Stomach (tissue), 9 donors: ENCODE measurements around the gene RASSF6. TPM values are rescaled to one million over a fixed set of nuclear protein-coding genes. Genes with fewer than 3 reads are reported as not detected.
A peak's percentile ranks its signal among the peaks of the same experiment; 100 is the strongest.

Source experiments
- DNase-seq, 2 donors: peaks; one replicate each; pipeline versions ENCODE4 v3.0.0 to v3.0.0-alpha.2; 2013 to 2019
- H3K27ac ChIP-seq, 5 donors: fragments of 200-600 bp in 4 of 5; sonication (generic) in 4 of 5; one replicate each; pipeline ENCODE4 v1.5.1; 2013 to 2019; ENCODE audit warnings: mild to moderate bottlenecking in 1 of 5, moderate library complexity in 1 of 5
- H3K27me3 ChIP-seq, 3 donors: fragments of 200-600 bp; sonication (generic); one replicate each; pipeline ENCODE4 v1.5.1; 2017 to 2019; ENCODE audit warnings: mixed run types in 1 of 3
- H3K36me3 ChIP-seq, 4 donors: fragments of 200-600 bp; sonication (generic); 1 replicate in 3 of 4; 2 replicates in 1 of 4; pipeline ENCODE4 v1.5.1; 2016 to 2019
- H3K4me1 ChIP-seq, 4 donors: fragments of 200-600 bp; sonication (generic); one replicate each; pipeline ENCODE4 v1.5.1; 2016 to 2019
- H3K4me3 ChIP-seq, 4 donors: fragments of 200-600 bp; sonication (generic) in 3 of 4; one replicate each; pipeline ENCODE4 v1.5.1; 2016 to 2019; ENCODE audit warnings: mild to moderate bottlenecking in 1 of 4
- H3K9me3 ChIP-seq, 4 donors: fragments of 200-600 bp; sonication (generic); one replicate each; pipeline ENCODE4 v1.5.1; 2016 to 2019
- EP300 ChIP-seq: sonication (generic); formaldehyde crosslinking; IDR thresholded peaks from one replicate; pipeline ENCODE4 v1.6.1; 2017; ENCODE audit warnings: antibody characterized with exemption
- POLR2A ChIP-seq, 4 donors: fragments of 450-650 bp; IDR thresholded peaks; one replicate each; pipeline ENCODE4 v1.6.1; 2016; ENCODE audit warnings: antibody characterized with exemption in 4 of 4, control low read depth in 2 of 4, mild to moderate bottlenecking in 1 of 4, moderate library complexity in 1 of 4
- POLR2AphosphoS5 ChIP-seq, 3 donors: sonication (generic); formaldehyde crosslinking; IDR thresholded peaks; one replicate each; pipeline ENCODE4 v1.6.1; 2016; ENCODE audit warnings: antibody characterized with exemption in 3 of 3
- WGBS, 5 donors: extraction: QIAGEN DNeasy Blood & Tissue Kit in 3 of 5; methylation state at CpG; one replicate each; pipeline versions ENCODE4 v1.1.5 to v1.1.7; 2013 to 2018; 5-methylcytosine and 5-hydroxymethylcytosine counted together
- intact Hi-C: fragments of 100-400 bp; cut with DNase I; formaldehyde crosslinking; loops from one replicate; pipeline ENCODE4 v1.15.1; 2023; ENCODE audit warnings: low total_unique reads
- polyA plus RNA-seq, 3 donors: library from polyadenylated mRNA; stranded (reverse); fragments of 200-250 nt; gene quantifications; one replicate each; pipeline ENCODE4 v1.2.3, GENCODE V29; 2013
- total RNA-seq, 5 donors: library from RNA; depleted of rRNA; stranded (reverse); fragments of >200 nt; gene quantifications; one replicate each; pipeline versions ENCODE4 v1.1.0 to v1.2.3, GENCODE V29; 2014 to 2016
- TF ChIP-seq, protein P1 (sequence below), 7 experiments: fragments of 450-650 bp in 4 of 7; fragments of 200-600 bp in 3 of 7; sonication (generic) in 3 of 7; IDR thresholded peaks; one replicate each; pipeline ENCODE4 v1.5.1; 2016 to 2019; ENCODE audit warnings: antibody characterized with exemption in 7 of 7, control low read depth in 2 of 7, mild to moderate bottlenecking in 1 of 7
- donor health status: healthy with polysubstance abuse.
- donor health status: Bipolar disorder and iron deficiency.
- donor health status: healthy.

The RASSF6 gene
- total and polyA plus RNA-seq, 8 donors, result 5.0 to 51.8 (median 13.5) TPM

DNA sequence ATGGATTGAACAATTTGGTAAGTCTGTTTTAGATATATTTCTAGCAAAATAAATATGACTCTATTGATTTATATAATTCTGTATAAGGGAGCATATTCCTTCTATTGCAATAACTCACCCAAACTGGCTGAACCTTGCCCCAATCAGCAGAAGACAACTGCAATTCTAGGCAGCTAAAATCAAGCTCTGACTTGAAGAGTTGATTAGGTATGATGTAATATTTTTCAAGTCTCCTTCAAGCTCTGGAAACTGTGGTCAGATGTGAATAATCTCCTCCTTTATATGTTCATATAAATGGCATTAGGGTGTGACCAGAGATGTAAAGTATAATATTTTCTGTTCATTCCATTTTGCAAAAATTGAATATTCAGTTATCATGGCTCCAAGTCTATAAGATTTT, 8.2 kb downstream of the RASSF6 start:
- intact Hi-C loops, result no loop called here
- TF ChIP-seq POLR2AphosphoS5 (IDR thresholded peaks at IDR 0.05), result no peak
- no peak for TF ChIP-seq POLR2A (IDR thresholded peaks at IDR 0.05)
- TF ChIP-seq, protein P1, sequence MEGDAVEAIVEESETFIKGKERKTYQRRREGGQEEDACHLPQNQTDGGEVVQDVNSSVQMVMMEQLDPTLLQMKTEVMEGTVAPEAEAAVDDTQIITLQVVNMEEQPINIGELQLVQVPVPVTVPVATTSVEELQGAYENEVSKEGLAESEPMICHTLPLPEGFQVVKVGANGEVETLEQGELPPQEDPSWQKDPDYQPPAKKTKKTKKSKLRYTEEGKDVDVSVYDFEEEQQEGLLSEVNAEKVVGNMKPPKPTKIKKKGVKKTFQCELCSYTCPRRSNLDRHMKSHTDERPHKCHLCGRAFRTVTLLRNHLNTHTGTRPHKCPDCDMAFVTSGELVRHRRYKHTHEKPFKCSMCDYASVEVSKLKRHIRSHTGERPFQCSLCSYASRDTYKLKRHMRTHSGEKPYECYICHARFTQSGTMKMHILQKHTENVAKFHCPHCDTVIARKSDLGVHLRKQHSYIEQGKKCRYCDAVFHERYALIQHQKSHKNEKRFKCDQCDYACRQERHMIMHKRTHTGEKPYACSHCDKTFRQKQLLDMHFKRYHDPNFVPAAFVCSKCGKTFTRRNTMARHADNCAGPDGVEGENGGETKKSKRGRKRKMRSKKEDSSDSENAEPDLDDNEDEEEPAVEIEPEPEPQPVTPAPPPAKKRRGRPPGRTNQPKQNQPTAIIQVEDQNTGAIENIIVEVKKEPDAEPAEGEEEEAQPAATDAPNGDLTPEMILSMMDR (IDR thresholded peaks at IDR 0.05), result no peak
- no peak for TF ChIP-seq EP300
- DNase-seq, result no peak
- Histone ChIP-seq H3K27me3 (no peaks in the 10 kb centered on the region), H3K4me3 (no peak overlapping the region), H3K36me3 (peaks cover 0 to 9% (median 4%) of the 10 kb centered on the region in 4 donors), H3K27ac (peak overlapping the region in 1 of 5 donors; percentile 91), H3K9me3 (no peaks in the 10 kb centered on the region), H3K4me1 (peaks cover 15 to 67% (median 47%) of the 10 kb centered on the region in 4 donors)

DNA sequence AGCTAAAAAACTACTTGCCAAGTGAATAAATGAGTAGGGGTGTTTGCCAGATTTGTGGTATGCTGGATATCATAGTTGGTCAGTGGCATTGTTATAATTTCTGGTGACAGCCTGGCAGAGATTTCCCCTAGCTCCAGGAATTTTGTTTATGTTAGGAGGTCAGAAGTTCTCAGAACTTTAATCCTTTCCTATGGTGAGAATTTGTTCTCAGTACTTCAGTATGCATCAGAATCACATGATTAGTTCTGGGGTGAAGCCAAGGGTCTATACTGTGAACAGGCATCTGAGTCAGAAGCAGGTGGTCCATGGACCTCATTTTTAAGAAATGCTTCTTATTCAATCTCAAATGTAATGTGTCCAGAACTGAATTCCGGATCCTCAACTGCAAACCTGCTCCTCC, 10.5 kb downstream of the RASSF6 start:
- intact Hi-C loops, result no loop called here
- peaks cover 18 to 62% (median 51%) of the 10 kb centered on the region in 4 donors for H3K4me1 ChIP-seq
- H3K36me3 ChIP-seq, result peaks cover 0 to 9% (median 4%) of the 10 kb centered on the region in 4 donors
- TF ChIP-seq EP300 (no peak), POLR2A (IDR thresholded peaks at IDR 0.05) (no peak), POLR2AphosphoS5 (IDR thresholded peaks at IDR 0.05) (no peak)
- TF ChIP-seq, protein P1 (IDR thresholded peaks at IDR 0.05), result no peak
- 30 to 79% (median 71%) methylated on average over 1 of the region's 1 CpG for WGBS, 5 donors
- peak overlapping the region; percentile 52 to 91 (median 65) for H3K27ac ChIP-seq
- no peaks in the 10 kb centered on the region for H3K9me3 ChIP-seq
- H3K4me3 ChIP-seq, result no peak overlapping the region
- DNase-seq, result peak in 1 of 2 donors; percentile 25
- H3K27me3 ChIP-seq, result no peaks in the 10 kb centered on the region

DNA sequence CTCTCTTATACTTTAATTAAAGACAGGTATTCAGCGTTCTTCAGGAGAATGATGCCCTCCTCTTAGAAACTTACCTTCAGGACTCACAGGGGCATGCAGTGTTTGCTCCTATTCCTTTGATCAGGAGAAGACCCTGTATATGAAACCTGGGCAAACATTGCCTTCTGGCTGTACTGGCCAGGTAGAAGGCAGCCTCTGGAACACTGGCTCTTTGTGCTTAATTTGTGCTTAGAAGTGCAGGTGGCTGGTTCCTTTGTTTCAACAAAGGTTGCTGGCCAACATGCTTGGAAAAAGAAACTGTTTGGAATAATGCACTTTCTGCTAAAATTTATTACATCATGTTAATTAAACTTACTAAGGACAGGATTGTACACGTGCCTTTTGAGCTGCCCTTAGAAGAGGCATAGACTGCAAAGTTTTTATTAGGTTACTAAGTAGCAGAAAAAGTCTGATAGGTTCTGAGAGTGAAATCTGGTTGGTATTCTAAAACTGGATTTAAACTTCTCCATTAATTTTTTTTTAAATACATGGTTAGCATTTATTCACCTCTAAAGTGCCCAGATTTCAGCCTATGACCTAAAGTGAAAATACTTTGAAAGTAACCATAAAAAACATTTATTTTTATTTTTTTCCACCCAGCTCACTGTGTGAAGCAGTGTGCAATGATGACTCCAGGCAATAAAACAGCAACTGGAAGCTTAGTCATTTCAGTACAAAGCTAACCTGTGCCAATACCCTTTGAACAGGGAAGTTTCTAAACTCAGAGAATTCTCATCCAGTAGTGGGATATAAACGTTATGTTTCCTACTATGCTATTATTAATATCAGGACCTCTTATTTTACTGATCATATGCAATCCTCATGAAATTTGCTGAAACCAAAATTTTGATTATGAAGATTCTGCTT, 11.3 kb downstream of the RASSF6 start:
- H3K4me1 ChIP-seq, result peaks cover 14 to 69% (median 55%) of the 10 kb centered on the region in 4 donors
- H3K27me3 ChIP-seq, result no peaks in the 10 kb centered on the region
- 25 to 32% (median 31%) methylated on average over 3 of the region's 3 CpGs for WGBS, 5 donors
- peak in 1 of 2 donors; percentile 70 for DNase-seq
- intact Hi-C loops, result no loop called here
- H3K9me3 ChIP-seq, result no peaks in the 10 kb centered on the region
- H3K36me3 ChIP-seq, result peaks cover 0 to 9% (median 4%) of the 10 kb centered on the region in 4 donors
- H3K4me3 ChIP-seq, result no peak overlapping the region
- TF ChIP-seq POLR2AphosphoS5 (IDR thresholded peaks at IDR 0.05), result peak in 1 of 3 donors; percentile 9
- TF ChIP-seq, protein P1 (IDR thresholded peaks at IDR 0.05), result no peak
- peak overlapping the region; percentile 60 to 91 (median 80) for H3K27ac ChIP-seq

DNA sequence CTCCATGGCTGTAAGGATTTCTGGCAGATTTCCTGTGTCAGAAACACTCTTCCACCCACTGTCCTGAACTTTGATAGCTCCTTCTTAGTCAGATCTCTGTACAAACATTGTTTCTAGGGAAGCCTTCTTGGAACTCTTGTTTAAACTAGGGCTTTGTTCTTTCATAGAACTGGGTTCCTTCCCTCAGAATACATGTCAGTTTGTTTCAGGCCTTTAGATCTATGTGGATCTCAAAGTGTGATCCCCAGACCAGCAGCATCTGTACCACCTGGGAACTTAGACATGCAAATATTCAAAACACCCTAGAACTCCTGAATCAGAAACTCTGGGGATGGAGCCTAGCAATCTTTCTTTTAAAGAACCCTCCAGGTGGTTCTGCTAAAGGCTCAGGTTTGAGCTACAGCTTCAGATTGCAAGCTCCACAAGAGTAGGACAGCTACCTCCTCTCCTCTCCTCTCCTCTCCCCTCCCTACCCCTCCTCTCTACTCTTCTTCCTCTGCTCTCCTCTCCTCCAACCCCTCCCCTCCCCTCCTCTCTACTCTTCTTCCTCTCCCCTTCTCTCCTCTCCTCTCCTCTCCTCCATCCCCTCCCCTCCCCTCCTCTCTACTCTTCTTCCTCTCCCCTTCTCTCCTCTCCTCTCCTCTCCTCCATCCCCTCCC, 12.7 kb downstream of the RASSF6 start:
- peak overlapping the region; percentile 65 to 95 (median 81) for H3K27ac ChIP-seq
- H3K4me1 ChIP-seq, result peaks cover 27 to 83% (median 61%) of the 10 kb centered on the region in 4 donors
- no peak overlapping the region for H3K4me3 ChIP-seq
- intact Hi-C loops, result no loop called here
- no peaks in the 10 kb centered on the region for H3K27me3 ChIP-seq
- peaks cover 0 to 9% (median 4%) of the 10 kb centered on the region in 4 donors for H3K36me3 ChIP-seq
- no peak for TF ChIP-seq EP300
- TF ChIP-seq POLR2A (IDR thresholded peaks at IDR 0.05), result no peak
- TF ChIP-seq, protein P1 (IDR thresholded peaks at IDR 0.05), result no peak
- TF ChIP-seq POLR2AphosphoS5 (IDR thresholded peaks at IDR 0.05), result no peak
- no peak for DNase-seq
- no peaks in the 10 kb centered on the region for H3K9me3 ChIP-seq
